H9 (cell line): Measurements from ENCODE around the gene FGFR1OP2. TPM values are rescaled to one million over a fixed set of nuclear protein-coding genes. Genes with fewer than 3 reads are reported as not detected.

Experiments used
- DNase-seq: peaks from one replicate; pipeline ENCODE4 v3.0.0-alpha.2; 2017
- H2AFZ ChIP-seq: one replicate; pipeline ENCODE4 v1.6.1; 2013; ENCODE audit warnings: mild to moderate bottlenecking, low read length, control low read depth, moderate library complexity
- H2AK5ac ChIP-seq: 2 replicates; pipeline ENCODE4 v1.6.1; 2013; ENCODE audit warnings: low read length, control low read depth, mixed read lengths; ENCODE audit not compliant: insufficient read length
- H2BK120ac ChIP-seq: one replicate; pipeline ENCODE4 v1.6.1; 2013; ENCODE audit warnings: low read depth, mild to moderate bottlenecking, low read length, control low read depth, inconsistent platforms; ENCODE audit not compliant: poor library complexity, severe bottlenecking
- H2BK12ac ChIP-seq: 2 replicates; pipeline ENCODE4 v1.6.1; 2013; ENCODE audit warnings: low read length, control low read depth, mixed read lengths, low read depth; ENCODE audit not compliant: insufficient read length
- H2BK15ac ChIP-seq: 2 replicates; pipeline ENCODE4 v1.6.1; 2013; ENCODE audit warnings: low read depth, low read length, control low read depth
- H2BK20ac ChIP-seq: one replicate; pipeline ENCODE4 v1.6.1; 2013; ENCODE audit warnings: low read depth, mild to moderate bottlenecking, low read length, control low read depth, inconsistent platforms; ENCODE audit not compliant: poor library complexity, severe bottlenecking
- H2BK5ac ChIP-seq: 2 replicates; pipeline ENCODE4 v1.6.1; 2013; ENCODE audit warnings: low read length, control low read depth, mixed read lengths; ENCODE audit not compliant: insufficient read length
- H3K14ac ChIP-seq: 2 replicates; pipeline ENCODE4 v1.6.1; 2013; ENCODE audit warnings: low read length, control low read depth; ENCODE audit not compliant: insufficient read depth
- H3K18ac ChIP-seq: 2 replicates; pipeline ENCODE4 v1.6.1; 2013; ENCODE audit warnings: low read depth, mild to moderate bottlenecking, mixed read lengths, low read length, control low read depth; ENCODE audit not compliant: insufficient read length
- H3K23ac ChIP-seq: 2 replicates; pipeline ENCODE4 v1.6.1; 2013; ENCODE audit warnings: low read length, control low read depth, mixed read lengths, low read depth; ENCODE audit not compliant: insufficient read length
- H3K23me2 ChIP-seq: 2 replicates; pipeline ENCODE4 v1.6.1; 2013; ENCODE audit warnings: low read depth, mild to moderate bottlenecking, mixed read lengths, low read length, control low read depth; ENCODE audit not compliant: insufficient read length, poor library complexity, severe bottlenecking
- H3K27ac ChIP-seq: 2 replicates; pipeline ENCODE4 v1.5.1; 2013; ENCODE audit warnings: low read length, control low read depth, mixed read lengths, low read depth; ENCODE audit not compliant: insufficient read length
- H3K27me3 ChIP-seq: 2 replicates; pipeline ENCODE4 v1.6.1; 2013; ENCODE audit warnings: low read length, control low read depth, inconsistent platforms; ENCODE audit not compliant: insufficient read depth
- H3K4ac ChIP-seq: 2 replicates; pipeline ENCODE4 v1.6.1; 2013; ENCODE audit warnings: low read depth, mild to moderate bottlenecking, control low read depth, inconsistent platforms, low read length, moderate library complexity
- H3K4me1 ChIP-seq: 2 replicates; pipeline ENCODE4 v1.6.1; 2013; ENCODE audit warnings: low read length, control low read depth, inconsistent platforms; ENCODE audit not compliant: insufficient read depth
- H3K4me2 ChIP-seq: 2 replicates; pipeline ENCODE4 v1.6.1; 2013; ENCODE audit warnings: low read length, control low read depth, mixed read lengths; ENCODE audit not compliant: insufficient read length, insufficient read depth
- H3K56ac ChIP-seq: 2 replicates; pipeline ENCODE4 v1.6.1; 2013; ENCODE audit warnings: low read depth, mild to moderate bottlenecking, mixed read lengths, low read length, control low read depth; ENCODE audit not compliant: insufficient read length
- H3K79me1 ChIP-seq: 2 replicates; pipeline ENCODE4 v1.6.1; 2013; ENCODE audit warnings: low read depth, mild to moderate bottlenecking, moderate library complexity, low read length, control low read depth, inconsistent platforms; ENCODE audit not compliant: insufficient read depth, poor library complexity, severe bottlenecking
- H3K79me2 ChIP-seq: 2 replicates; pipeline ENCODE4 v1.6.1; 2013; ENCODE audit warnings: low read length, control low read depth, inconsistent platforms; ENCODE audit not compliant: insufficient read depth
- H3K9ac ChIP-seq: 2 replicates; pipeline ENCODE4 v1.6.1; 2013; ENCODE audit warnings: low read length, control low read depth, mixed read lengths; ENCODE audit not compliant: insufficient read length; ENCODE audit errors: extremely low read depth
- H3K9me3 ChIP-seq: one replicate; pipeline ENCODE4 v1.6.1; 2013; ENCODE audit warnings: low read depth, low read length, inconsistent platforms; ENCODE audit not compliant: control insufficient read depth
- H3T11ph ChIP-seq: one replicate; pipeline ENCODE4 v1.6.1; 2013; ENCODE audit warnings: mild to moderate bottlenecking, low read length, control low read depth, inconsistent platforms
- H4K20me1 ChIP-seq: one replicate; pipeline ENCODE4 v1.6.1; 2013; ENCODE audit not compliant: control insufficient read depth, insufficient read length, insufficient read depth
- H4K5ac ChIP-seq: 2 replicates; pipeline ENCODE4 v1.6.1; 2013; ENCODE audit warnings: low read depth, mild to moderate bottlenecking, mixed read lengths, low read length, control low read depth; ENCODE audit not compliant: insufficient read length
- H4K8ac ChIP-seq: replicated peaks from 2 replicates; pipeline ENCODE4 v1.6.1; 2013; ENCODE audit warnings: low read length, control low read depth, mixed read lengths, low read depth; ENCODE audit not compliant: insufficient read length
- H4K91ac ChIP-seq: 2 replicates; pipeline ENCODE4 v1.6.1; 2013; ENCODE audit warnings: low read depth, mild to moderate bottlenecking, moderate library complexity, mixed read lengths, low read length, control low read depth; ENCODE audit not compliant: insufficient read length
- H3K27ac Mint-ChIP-seq, 3 experiments: 2 replicates in 2 of 3; 3 replicates in 1 of 3; pipeline ENCODE4 v1.8.0; 2020 to 2021; ENCODE audit warnings: mixed read lengths in 3 of 3, mild to moderate bottlenecking in 1 of 3, moderate library complexity in 1 of 3
- H3K27me3 Mint-ChIP-seq: 2 replicates; pipeline ENCODE4 v1.8.0; 2021; ENCODE audit warnings: low read depth, mild to moderate bottlenecking, moderate library complexity, mixed read lengths
- H3K36me3 Mint-ChIP-seq, 3 experiments: 2 replicates in 2 of 3; 3 replicates in 1 of 3; pipeline ENCODE4 v1.8.0; 2020 to 2021; ENCODE audit warnings: low read depth in 3 of 3, mixed read lengths in 3 of 3; ENCODE audit not compliant: insufficient read depth in 1 of 3
- H3K4me1 Mint-ChIP-seq, 2 experiments: 2 replicates each; pipeline ENCODE4 v1.8.0; 2020; ENCODE audit warnings: mixed read lengths in 2 of 2
- H3K4me3 Mint-ChIP-seq, 2 experiments: 2 replicates in 1 of 2; 3 replicates in 1 of 2; pipeline ENCODE4 v1.8.0; 2020 to 2021; ENCODE audit warnings: mild to moderate bottlenecking in 2 of 2, mixed read lengths in 2 of 2, moderate library complexity in 1 of 2
- H3K9me3 Mint-ChIP-seq, 2 experiments: 2 replicates in 1 of 2; 3 replicates in 1 of 2; pipeline ENCODE4 v1.8.0; 2020; ENCODE audit warnings: mild to moderate bottlenecking in 2 of 2, mixed read lengths in 2 of 2, moderate library complexity in 1 of 2
- CTCF ChIP-seq: fragments of 200-600 bp; sonication (generic); conservative IDR thresholded peaks from 3 replicates; pipeline ENCODE4 v1.8.0; 2021; ENCODE audit warnings: antibody characterized with exemption, mild to moderate bottlenecking
- WGBS: extraction: QIAGEN DNeasy Blood & Tissue Kit; methylation state at CpG from one replicate; pipeline ENCODE4 v1.1.7; 2013; ENCODE audit warnings: missing lambda C conversion rate, low lambda C conversion rate, mixed read lengths; ENCODE audit not compliant: insufficient read length; ENCODE audit errors: extremely low coverage; 5-methylcytosine and 5-hydroxymethylcytosine counted together
- total RNA-seq: library from RNA; stranded (reverse); gene quantifications from 2 replicates; pipeline ENCODE4 v1.2.1, GENCODE V29; 2021

The FGFR1OP2 gene
- total RNA-seq, 1 experiment from 2014 or later = 30.0 TPM

GRCh38 chr12:27012982-27013255 is 74.6 kb downstream of the FGFR1OP2 start:
- Histone ChIP-seq H4K91ac (no peak overlapping the region), H3K27me3 (no peaks in the 10 kb centered on the region), H3K4ac (no peak overlapping the region), H2BK12ac (no peak overlapping the region), H2AK5ac (no peak overlapping the region), H4K8ac (no peak overlapping the region), H2AFZ (no peak overlapping the region), H3K18ac (no peak overlapping the region), H3K9ac (no peak overlapping the region), H2BK20ac (no peak overlapping the region), H2BK5ac (no peak overlapping the region), H3K9me3 (no peaks in the 10 kb centered on the region), H3K23me2 (no peaks in the 10 kb centered on the region), H3K4me2 (peak overlapping the region; percentile 85), H2BK120ac (no peak overlapping the region), H3T11ph (no peak overlapping the region), H3K14ac (no peak overlapping the region), H3K79me2 (peaks cover 10% of the 10 kb centered on the region; the same call in 1 of the 2 replicates), H4K20me1 (no peaks in the 10 kb centered on the region), H4K5ac (no peak overlapping the region), H3K23ac (no peak overlapping the region), H2BK15ac (no peak overlapping the region), H3K4me1 (peaks cover 2% of the 10 kb centered on the region; the same call in 1 of the 2 replicates), H3K56ac (no peak overlapping the region), H3K79me1 (peaks cover 4% of the 10 kb centered on the region), H3K27ac (no peak overlapping the region)
- Mint-ChIP-seq H3K9me3 (no peaks in the 10 kb centered on the region), H3K27ac (no peak overlapping the region), H3K36me3 (peaks cover 0 to 5% (median 0%) of the 10 kb centered on the region in 3 experiments; a peak in 1 of 7 replicates), H3K4me3 (peak overlapping the region; percentile 93 to 95; a peak in 3 of 5 replicates), H3K27me3 (no peaks in the 10 kb centered on the region), H3K4me1 (peaks cover 39 to 46% of the 10 kb centered on the region in 2 experiments)
- DNase-seq = no peak
- no peak for TF ChIP-seq CTCF
- WGBS = no CpG with 5 or more reads among the region's 5 CpGs
